Measurements from ENCODE around the gene RNF17. TPM values are rescaled to one million over a fixed set of nuclear protein-coding genes. Genes with fewer than 3 reads are reported as not detected.

Gene RNF17
- total and polyA plus RNA-seq, 2 donors: 0.16 TPM; not detected in 1

DNA sequence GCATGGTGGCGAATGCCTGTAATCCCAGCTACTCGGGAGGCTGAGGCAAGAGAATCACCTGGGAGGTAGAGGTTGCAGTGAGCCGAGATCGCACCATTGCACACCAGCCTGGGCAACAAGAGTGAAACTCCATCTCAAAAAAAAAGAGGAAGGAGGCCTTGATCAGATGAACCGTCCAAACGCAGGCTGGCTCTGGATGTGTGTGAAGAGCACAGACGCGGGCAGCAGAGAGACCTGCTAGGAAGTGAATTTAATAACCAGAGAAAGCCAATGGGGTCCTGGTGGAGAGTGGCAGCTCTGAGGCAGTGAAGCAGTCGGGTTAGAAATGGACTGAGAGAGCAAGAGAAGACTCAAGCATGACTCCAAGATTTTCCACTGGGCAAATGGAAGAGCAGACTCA lies 136.5 kb downstream of the RNF17 start:
- no peak overlapping the region for H3K27ac ChIP-seq (ENCODE audit: low read depth)
- 92% methylated on average over 9 of the region's 9 CpGs for WGBS
- H3K4me1 ChIP-seq (ENCODE audit: insufficient read depth): no peaks in the 10 kb centered on the region
- no peaks in the 10 kb centered on the region for H3K36me3 ChIP-seq (ENCODE audit: insufficient read depth)
- no peak overlapping the region for H3K4me3 ChIP-seq (ENCODE audit: low read depth, low read length)
- no peak for DNase-seq (ENCODE audit: extremely low spot score)

DNA sequence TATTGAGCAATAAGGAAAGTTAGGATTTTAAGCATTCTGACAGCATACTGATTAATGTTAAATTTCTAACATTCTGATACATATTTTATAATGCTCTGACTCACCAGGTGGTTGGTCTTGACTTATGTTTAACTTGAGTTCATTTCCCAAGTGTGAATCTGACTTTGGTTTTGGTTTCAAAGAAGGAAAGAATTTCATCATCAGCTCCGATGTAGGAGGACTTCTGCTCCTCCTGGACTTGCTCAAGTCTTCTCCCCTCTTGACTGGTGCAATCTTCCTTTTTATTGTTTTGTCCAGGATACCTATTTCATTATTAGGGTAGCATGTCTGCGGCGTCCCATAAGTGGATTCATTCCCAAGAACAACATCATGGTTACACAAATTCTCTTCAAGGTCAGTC lies 141.3 kb downstream of the RNF17 start:
- no peak for DNase-seq (ENCODE audit: extremely low spot score)
- no peaks in the 10 kb centered on the region for H3K4me1 ChIP-seq (ENCODE audit: insufficient read depth)
- WGBS: 92% methylated on average over 3 of the region's 3 CpGs
- H3K27ac ChIP-seq (ENCODE audit: low read depth): no peak overlapping the region
- no peak overlapping the region for H3K4me3 ChIP-seq (ENCODE audit: low read depth, low read length)
- no peaks in the 10 kb centered on the region for H3K36me3 ChIP-seq (ENCODE audit: insufficient read depth)

DNA sequence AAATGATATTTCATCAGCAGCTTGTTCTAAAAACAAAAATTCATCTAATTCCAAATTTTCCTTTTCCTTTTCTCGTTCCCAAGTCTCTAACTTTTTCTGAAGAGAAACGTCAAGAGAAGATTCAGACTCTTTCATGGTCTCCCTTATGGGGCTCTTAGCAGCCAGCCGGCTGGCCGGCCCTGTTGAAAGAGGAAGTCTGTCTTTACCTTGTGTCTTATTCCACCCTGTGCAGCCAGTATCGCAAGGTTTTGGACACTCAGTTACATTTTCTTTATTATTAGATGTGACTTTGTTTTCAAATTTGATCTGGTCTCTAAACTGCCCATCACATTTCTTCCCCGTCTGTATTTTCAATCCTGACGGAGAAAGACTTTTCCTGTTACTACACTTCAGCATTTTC lies 142.3 kb downstream of the RNF17 start:
- WGBS: 91% methylated on average over 7 of the region's 7 CpGs
- Histone ChIP-seq H3K4me1 (ENCODE audit: insufficient read depth) (no peaks in the 10 kb centered on the region), H3K36me3 (ENCODE audit: insufficient read depth) (no peaks in the 10 kb centered on the region), H3K27ac (ENCODE audit: low read depth) (no peak overlapping the region), H3K4me3 (ENCODE audit: low read depth, low read length) (no peak overlapping the region)
- no peak for DNase-seq (ENCODE audit: extremely low spot score)

DNA sequence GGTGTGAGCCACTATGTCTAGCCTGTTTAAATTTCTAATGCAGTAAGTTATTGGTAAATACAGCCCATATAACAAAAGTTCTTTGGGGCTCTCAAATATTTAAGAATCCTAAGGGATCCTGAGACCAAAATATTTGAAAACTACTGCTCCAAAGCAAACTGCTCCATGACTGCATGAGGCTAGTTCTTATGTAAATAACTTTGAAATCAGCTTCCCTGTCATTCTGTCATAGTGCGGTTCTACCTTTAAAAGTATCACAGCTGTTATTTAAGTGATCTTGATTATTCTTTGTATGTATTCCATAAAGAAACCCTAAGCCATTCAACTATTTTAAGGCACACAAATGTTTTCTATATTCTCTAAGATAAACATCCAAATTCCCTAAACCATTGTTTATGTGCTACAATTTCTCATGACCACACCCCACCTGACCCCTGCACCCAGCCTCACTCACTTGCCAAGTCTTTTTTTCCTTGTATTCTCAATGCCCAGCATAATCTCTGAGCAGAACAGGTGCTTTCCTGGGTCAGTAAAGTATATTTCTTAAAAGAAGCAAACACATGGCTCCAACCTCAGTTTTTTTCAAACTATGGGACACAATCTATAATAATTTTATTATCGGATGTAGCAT lies 146.6 kb downstream of the RNF17 start:
- no peaks in the 10 kb centered on the region for H3K36me3 ChIP-seq (ENCODE audit: insufficient read depth)
- no peak for DNase-seq (ENCODE audit: extremely low spot score)
- H3K4me1 ChIP-seq (ENCODE audit: insufficient read depth): no peaks in the 10 kb centered on the region
- no peak overlapping the region for H3K27ac ChIP-seq (ENCODE audit: low read depth)
- H3K4me3 ChIP-seq (ENCODE audit: low read depth, low read length): no peak overlapping the region
- 86% methylated on average over 2 of the region's 2 CpGs for WGBS

DNA sequence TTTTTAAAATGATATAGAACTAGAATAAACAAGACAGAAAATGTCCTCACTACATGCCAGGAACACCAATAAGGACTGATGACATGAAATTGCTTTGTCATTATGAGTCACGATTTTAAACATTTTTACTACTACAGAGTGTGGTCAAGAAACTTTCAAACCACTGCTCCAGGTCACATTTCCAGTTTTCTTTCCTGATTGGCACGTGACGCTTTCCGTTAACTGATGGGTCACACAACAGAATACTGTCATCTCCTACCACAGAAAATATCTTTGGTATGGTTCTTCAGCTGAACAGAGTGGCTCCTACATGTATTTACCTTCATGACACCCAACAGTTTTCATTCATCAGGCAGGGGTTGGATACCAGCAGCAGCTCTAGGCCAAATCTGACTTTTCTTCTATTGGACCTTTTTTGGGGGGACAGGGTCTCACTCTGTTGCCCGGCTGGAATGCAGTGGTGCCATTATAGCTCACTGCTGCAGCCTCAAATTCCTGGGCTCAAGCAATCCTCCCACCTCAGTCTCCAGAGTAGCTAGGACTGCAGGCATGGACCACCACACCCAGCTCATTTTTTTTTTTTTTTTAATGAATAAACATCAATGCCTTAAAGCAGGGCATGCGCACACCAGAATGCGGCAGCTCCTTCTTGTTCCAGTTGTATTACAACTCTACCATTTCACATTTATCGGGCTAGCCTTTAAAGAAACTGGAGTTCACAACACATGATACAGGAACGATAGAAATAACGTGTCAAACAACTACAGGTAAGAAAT lies 147.4 kb downstream of the RNF17 start:
- Histone ChIP-seq H3K4me3 (ENCODE audit: low read depth, low read length) (no peak overlapping the region), H3K36me3 (ENCODE audit: insufficient read depth) (no peaks in the 10 kb centered on the region), H3K4me1 (ENCODE audit: insufficient read depth) (no peaks in the 10 kb centered on the region), H3K27ac (ENCODE audit: low read depth) (no peak overlapping the region)
- WGBS: 94% methylated on average over 10 of the region's 10 CpGs
- DNase-seq (ENCODE audit: extremely low spot score): no peak

DNA sequence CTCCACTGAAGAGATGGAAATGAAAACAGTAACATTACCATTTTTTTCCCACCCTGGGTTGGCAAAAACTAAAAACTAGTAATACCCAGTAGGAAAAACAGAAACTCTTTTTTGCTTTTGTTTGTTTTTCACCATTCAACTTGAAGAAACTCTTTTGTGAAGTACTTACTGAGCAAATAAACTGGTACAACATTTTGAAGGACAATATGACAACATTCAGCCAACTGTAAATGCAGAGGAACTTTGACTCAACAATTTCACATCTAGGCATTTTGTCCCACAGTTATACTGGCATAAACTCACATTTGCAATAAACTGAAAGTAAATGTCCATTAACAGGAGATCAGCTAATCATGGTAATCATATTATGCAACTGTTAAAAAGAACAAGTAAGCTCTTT lies 152.5 kb downstream of the RNF17 start:
- Histone ChIP-seq H3K4me1 (ENCODE audit: insufficient read depth) (no peaks in the 10 kb centered on the region), H3K36me3 (ENCODE audit: insufficient read depth) (no peaks in the 10 kb centered on the region), H3K27ac (ENCODE audit: low read depth) (no peak overlapping the region), H3K4me3 (ENCODE audit: low read depth, low read length) (no peak overlapping the region)
- no peak for DNase-seq (ENCODE audit: extremely low spot score)

DNA sequence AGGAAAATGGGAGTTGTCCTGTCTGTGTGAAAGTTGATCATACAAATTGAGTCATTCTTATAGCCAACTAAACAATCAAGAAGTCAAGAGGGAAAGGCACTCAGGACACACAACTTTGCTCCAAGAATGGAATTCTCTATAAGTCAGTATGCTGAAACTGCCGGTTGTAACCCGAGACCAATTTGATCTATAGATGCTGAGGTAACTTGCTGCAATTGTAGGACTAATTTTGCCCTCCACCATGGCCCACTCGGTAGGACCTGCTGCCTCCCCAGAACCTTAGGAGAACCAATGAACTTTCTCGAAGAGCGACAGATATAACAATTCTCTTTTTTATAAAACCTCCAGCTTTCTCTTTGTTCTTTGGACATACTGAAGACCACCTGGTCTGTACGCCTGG lies 157.0 kb downstream of the RNF17 start:
- DNase-seq (ENCODE audit: extremely low spot score): no peak
- H3K27ac ChIP-seq (ENCODE audit: low read depth): no peak overlapping the region
- H3K4me1 ChIP-seq (ENCODE audit: insufficient read depth): no peaks in the 10 kb centered on the region
- H3K4me3 ChIP-seq (ENCODE audit: low read depth, low read length): no peak overlapping the region
- H3K36me3 ChIP-seq (ENCODE audit: insufficient read depth): no peaks in the 10 kb centered on the region
- 95% methylated on average over 6 of the region's 6 CpGs for WGBS

DNA sequence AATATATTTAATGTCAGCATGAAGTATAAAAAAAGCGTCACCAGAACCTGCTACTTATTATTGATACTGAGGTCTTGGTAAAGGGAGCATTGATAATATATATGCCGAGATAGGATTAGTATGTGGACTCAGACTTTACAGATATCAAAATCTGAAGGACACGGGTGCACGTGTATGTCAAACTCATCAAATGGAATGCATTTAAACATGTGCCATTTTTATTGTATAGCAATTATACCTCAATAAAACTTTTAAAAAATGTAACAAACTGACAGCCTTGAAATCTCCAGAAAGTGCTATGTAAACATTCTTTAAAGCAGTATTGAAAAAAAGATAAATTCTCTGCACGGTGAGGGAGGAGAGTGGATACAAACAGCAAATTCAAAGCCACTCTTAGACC lies 157.9 kb downstream of the RNF17 start:
- Histone ChIP-seq H3K36me3 (ENCODE audit: insufficient read depth) (no peaks in the 10 kb centered on the region), H3K4me3 (ENCODE audit: low read depth, low read length) (peak overlapping the region; percentile 90), H3K27ac (ENCODE audit: low read depth) (no peak overlapping the region), H3K4me1 (ENCODE audit: insufficient read depth) (no peaks in the 10 kb centered on the region)
- WGBS: 18% methylated on average over 5 of the region's 5 CpGs
- no peak for DNase-seq (ENCODE audit: extremely low spot score)

DNA sequence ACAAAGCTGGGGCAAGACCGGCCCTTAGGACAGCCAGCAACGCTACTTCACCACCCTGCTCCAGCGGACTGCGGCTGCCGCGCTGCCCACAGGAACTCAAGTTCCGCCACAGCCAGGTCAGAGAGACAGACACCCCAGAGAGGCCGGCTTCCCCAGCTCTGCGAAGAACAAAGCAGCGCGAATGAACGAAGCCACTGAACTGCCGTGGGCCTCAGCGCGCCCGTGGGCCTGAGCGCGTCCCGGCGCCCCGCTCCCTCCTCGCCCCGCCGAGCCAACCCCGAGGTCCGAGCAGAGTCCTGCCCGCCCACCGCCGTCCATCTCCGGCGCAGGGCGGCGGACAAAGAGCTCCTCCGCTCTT lies 158.4 kb downstream of the RNF17 start:
- under 1% methylated on average over 34 of the region's 34 CpGs for WGBS
- H3K4me3 ChIP-seq (ENCODE audit: low read depth, low read length): peak overlapping the region; percentile 90
- no peaks in the 10 kb centered on the region for H3K4me1 ChIP-seq (ENCODE audit: insufficient read depth)
- no peaks in the 10 kb centered on the region for H3K36me3 ChIP-seq (ENCODE audit: insufficient read depth)
- no peak for DNase-seq (ENCODE audit: extremely low spot score)
- H3K27ac ChIP-seq (ENCODE audit: low read depth): peak overlapping the region; percentile 51

DNA sequence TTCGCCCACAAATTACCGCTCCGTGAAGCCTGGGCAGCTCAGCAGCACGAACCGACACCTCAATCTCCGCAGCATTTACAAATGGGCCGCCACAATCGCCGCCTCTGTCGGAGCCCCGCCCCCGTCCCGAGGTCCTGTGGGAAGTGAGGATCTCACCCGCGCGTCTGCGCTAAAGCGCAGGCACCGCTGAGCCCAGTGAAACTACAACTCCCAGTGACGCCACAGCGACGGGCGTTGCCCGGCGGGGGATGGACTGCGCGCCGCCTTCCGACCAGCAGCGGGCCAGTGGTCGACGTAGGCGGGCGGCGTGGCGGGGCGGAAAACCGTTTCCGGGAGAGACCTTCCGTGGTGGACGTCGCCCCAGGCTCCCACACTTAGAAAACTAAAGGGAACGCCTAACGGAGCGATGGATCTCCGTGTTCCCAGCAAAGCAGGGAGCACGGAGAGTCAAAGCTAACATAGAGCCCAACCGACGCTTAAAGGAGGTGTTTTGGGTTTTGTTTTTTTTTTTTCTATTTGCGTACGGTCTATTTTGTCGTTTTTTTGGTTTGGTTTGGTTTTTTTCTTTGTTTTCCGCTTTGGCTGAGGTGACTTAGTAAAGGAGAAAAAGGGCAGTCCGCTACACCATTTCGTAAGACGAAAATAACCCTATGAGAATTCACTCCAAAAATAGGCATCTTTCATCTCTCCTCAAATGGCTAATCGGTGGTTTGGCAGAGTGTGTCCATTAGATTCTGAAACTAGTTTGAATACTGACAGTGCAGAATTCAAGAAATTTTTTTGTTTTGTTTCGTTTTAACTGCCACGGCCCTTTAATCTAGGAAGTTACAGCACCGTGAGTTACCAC lies 159.0 kb downstream of the RNF17 start:
- Histone ChIP-seq H3K4me3 (ENCODE audit: low read depth, low read length) (peak overlapping the region; percentile 90), H3K36me3 (ENCODE audit: insufficient read depth) (no peaks in the 10 kb centered on the region), H3K4me1 (ENCODE audit: insufficient read depth) (no peaks in the 10 kb centered on the region), H3K27ac (ENCODE audit: low read depth) (peak overlapping the region; percentile 97)
- under 1% methylated on average over 60 of the region's 60 CpGs for WGBS
- DNase-seq (ENCODE audit: extremely low spot score): peak; percentile 94

DNA sequence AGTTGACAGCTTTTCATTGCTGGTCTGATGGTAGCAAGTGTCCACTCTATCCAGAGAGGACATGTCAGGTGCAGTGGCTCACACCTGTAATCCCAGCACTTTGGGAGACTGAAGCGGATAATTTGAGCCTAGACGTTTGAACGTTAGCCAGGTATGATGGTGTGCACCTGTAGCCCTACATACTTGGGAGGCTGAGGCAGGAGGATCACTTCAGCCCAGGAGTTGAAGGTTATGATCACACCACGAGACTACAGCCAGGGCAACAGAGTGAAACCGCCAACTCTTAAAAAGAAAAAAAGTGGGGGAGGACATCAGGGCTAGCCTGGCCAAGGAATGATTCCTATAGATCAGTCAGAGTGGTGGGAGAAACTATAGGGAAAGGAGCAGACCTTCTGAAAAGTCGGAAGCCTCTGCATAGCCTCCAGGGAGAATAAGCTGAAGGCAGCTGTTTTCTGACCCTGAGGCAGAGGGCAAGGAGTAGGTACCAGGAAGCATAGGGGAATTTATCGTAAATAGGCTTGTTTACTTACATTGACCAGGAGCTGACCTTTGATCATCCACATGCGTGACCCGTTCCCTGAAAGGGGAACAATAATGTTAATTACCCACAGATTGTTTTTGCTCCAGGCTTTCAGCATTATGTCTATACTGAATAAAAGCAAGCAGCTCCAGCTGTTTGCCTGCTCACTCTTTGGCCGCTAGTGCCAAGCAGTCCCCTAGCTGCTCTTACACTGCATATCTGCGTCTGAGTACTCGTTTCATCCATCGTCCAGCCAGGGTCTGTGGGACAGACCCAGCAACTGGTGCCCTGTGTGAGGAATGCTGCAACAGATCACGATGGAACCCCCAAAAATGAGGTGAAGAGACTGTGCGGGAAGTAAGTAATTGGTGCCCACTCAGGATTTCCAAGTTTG lies 161.6 kb downstream of the RNF17 start:
- 74% methylated on average over 15 of the region's 15 CpGs for WGBS
- no peak for DNase-seq (ENCODE audit: extremely low spot score)

DNA sequence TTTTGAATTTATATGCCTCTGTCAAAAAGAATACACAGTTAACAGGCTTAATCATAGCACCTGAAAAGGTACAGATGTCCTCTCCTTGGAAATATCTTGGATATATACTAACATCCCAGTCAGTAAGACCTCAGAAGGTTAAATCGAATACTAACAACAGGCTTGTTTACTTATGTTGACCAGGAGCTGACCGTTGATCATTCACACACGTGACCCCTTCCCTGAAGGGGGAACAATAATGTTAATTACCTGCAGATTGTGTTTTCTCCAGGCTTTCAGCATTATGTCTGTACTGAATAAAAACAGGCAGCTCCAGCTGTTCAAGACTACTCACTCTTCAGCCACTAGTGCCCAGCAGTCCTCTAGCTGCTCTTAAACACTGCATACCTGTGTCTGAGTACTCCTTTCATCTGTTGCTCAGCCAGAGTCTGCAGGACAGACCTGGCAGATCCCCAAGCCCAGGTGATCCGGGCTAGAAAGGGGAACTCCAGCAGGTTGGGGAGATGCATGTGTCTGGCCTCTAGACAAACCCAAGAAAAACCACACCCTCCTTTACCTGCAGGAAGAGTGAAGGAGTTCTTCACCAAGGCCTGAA lies 163.9 kb downstream of the RNF17 start:
- Histone ChIP-seq H3K36me3 (ENCODE audit: insufficient read depth) (no peaks in the 10 kb centered on the region), H3K4me1 (ENCODE audit: insufficient read depth) (no peaks in the 10 kb centered on the region), H3K4me3 (ENCODE audit: low read depth, low read length) (no peak overlapping the region), H3K27ac (ENCODE audit: low read depth) (no peak overlapping the region)
- no peak for DNase-seq (ENCODE audit: extremely low spot score)
- WGBS: 72% methylated on average over 4 of the region's 4 CpGs

More for the DNA sequence above, 161.6 kb downstream of the RNF17 start:
- Histone ChIP-seq H3K4me3 (ENCODE audit: low read depth, low read length) (no peak overlapping the region), H3K4me1 (ENCODE audit: insufficient read depth) (no peaks in the 10 kb centered on the region), H3K36me3 (ENCODE audit: insufficient read depth) (no peaks in the 10 kb centered on the region), H3K27ac (ENCODE audit: low read depth) (no peak overlapping the region)

DNA sequence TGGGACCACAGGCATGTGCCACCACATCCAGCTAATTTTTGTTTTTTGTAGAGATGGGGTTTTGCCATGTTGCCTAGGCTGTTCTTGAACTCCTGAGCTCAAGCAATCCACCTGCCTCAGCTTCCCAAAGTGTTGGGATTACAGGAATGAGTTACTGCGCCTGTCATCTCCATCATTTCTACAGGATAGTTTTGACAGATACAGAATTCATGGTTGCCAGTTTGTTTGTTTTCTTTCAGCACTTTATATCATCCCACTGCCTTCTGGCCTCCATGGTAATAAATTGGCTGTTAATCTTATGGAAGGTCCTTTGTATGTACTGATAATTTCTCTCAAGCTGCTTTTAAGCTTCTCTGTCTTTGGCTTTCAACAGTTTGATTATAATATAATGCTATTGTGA lies 165.2 kb downstream of the RNF17 start:
- DNase-seq (ENCODE audit: extremely low spot score): no peak
- H3K4me3 ChIP-seq (ENCODE audit: low read depth, low read length): no peak overlapping the region
- H3K27ac ChIP-seq (ENCODE audit: low read depth): no peak overlapping the region
- no peaks in the 10 kb centered on the region for H3K4me1 ChIP-seq (ENCODE audit: insufficient read depth)
- 98% methylated on average over 1 of the region's 1 CpG for WGBS
- no peaks in the 10 kb centered on the region for H3K36me3 ChIP-seq (ENCODE audit: insufficient read depth)

All from urinary bladder (tissue), 4 donors.